Uterus (tissue), 4 donors: ENCODE results near the gene ERP27. TPM values are rescaled to one million over a fixed set of nuclear protein-coding genes. Genes with fewer than 3 reads are reported as not detected.
A peak's percentile ranks its signal among the peaks of the same experiment; 100 is the strongest.

Experiments used
- DNase-seq, 2 donors: peaks; one replicate each; pipeline ENCODE4 v3.0.0-alpha.2; 2019 to 2020
- H3K27ac ChIP-seq, 2 donors: fragments of 200-600 bp; sonication (generic); 1 replicate in 1 of 2; 2 replicates in 1 of 2; pipeline ENCODE4 v1.5.1; 2016 to 2018
- H3K27me3 ChIP-seq, 2 donors: fragments of 200-600 bp; sonication (generic); one replicate each; pipeline ENCODE4 v1.5.1; 2018 to 2019; ENCODE audit warnings: control low read depth in 1 of 2
- H3K36me3 ChIP-seq, 2 donors: fragments of 200-600 bp; sonication (generic); one replicate each; pipeline ENCODE4 v1.5.1; 2019; ENCODE audit warnings: control low read depth in 1 of 2
- H3K4me1 ChIP-seq, 2 donors: fragments of 200-600 bp; sonication (generic); one replicate each; pipeline ENCODE4 v1.5.1; 2018 to 2019; ENCODE audit warnings: control low read depth in 1 of 2
- H3K4me3 ChIP-seq, 2 donors: fragments of 200-600 bp; sonication (generic); 1 replicate in 1 of 2; 2 replicates in 1 of 2; pipeline ENCODE4 v1.5.1; 2018 to 2019; ENCODE audit warnings: mild to moderate bottlenecking in 1 of 2
- H3K9me3 ChIP-seq, 2 donors: fragments of 200-600 bp; sonication (generic); one replicate each; pipeline ENCODE4 v1.5.1; 2019; ENCODE audit warnings: control low read depth in 1 of 2
- POLR2A ChIP-seq, 2 donors: fragments of 450-650 bp; IDR thresholded peaks; one replicate each; pipeline ENCODE4 v1.6.1; 2016; ENCODE audit warnings: antibody characterized with exemption in 2 of 2, mild to moderate bottlenecking in 1 of 2, moderate library complexity in 1 of 2
- intact Hi-C: fragments of 100-400 bp; cut with DNase I; formaldehyde crosslinking; loops from one replicate; pipeline ENCODE4 v1.15.1; 2023; ENCODE audit warnings: low total_unique reads
- total RNA-seq, 4 donors: library from RNA; depleted of rRNA in 3 of 4; stranded (reverse); fragments of >200 nt in 3 of 4; gene quantifications; one replicate each; pipeline versions ENCODE4 v1.1.0 to v1.2.4, GENCODE V29; 2014 to 2023
- TF ChIP-seq, protein P1 (sequence below), 4 experiments: fragments of 200-600 bp in 2 of 4; fragments of 450-650 bp in 2 of 4; sonication (generic) in 2 of 4; IDR thresholded peaks; one replicate each; pipeline ENCODE4 v1.5.1; 2016 to 2019; ENCODE audit warnings: antibody characterized with exemption in 4 of 4, mild to moderate bottlenecking in 2 of 4, moderate library complexity in 1 of 4
- donor health status: DM: yes; HTN: yes; CAD: no.

ERP27 gene
- total RNA-seq, 4 donors from 2014 or later: 0.61 to 2.6 (median 1.5) TPM; not detected in 1

DNA sequence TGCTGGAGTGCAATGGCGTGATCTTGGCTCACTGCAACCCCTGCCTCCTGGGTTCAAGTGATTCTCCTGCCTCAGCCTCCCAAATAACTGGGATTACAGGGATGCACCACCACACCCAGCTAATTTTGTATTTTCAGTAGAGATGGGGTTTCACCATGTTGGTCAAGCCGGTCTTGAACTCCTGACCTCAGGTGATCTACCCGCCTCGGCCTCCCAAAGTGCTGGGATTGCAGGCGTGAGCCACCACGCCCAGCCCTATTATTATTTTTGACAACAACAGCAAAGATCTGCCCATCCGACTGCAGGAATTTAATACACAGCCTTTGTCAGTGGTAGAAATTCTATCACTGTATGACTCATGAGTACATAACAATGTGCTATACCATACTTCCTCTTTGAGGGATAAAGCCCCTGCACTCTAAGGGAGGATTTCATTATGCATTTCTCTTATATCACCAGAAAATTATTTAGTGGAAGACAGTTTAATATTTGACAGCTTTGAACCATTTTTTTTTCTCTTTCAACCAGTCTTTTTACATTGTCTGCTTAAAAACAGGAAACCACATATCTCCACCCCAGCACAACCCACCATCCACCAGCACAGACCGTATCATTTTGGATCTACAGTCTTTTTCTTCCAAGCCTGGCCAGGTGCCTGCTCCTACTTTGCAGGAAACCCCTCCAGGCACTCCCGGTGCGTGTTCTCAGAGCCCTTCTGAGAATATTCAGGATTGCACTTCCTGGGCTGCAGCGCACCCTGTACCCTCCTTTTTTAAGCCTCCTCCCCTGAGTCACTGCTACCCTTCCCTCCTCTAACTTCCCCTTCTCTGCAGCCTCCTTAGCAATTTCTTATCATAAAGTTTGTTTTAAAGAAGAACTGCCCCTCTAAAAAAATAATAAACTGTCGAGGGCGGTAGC, 22.5 kb upstream of the ERP27 start:
- Histone ChIP-seq H3K36me3 (no peaks in the 10 kb centered on the region), H3K4me1 (no peaks in the 10 kb centered on the region), H3K27ac (peak overlapping the region; percentile 77 to 82), H3K9me3 (no peaks in the 10 kb centered on the region), H3K27me3 (no peaks in the 10 kb centered on the region), H3K4me3 (peak overlapping the region; percentile 24 to 28)
- DNase-seq: no peak
- intact Hi-C loops: no loop called here
- no peak for TF ChIP-seq POLR2A (IDR thresholded peaks at IDR 0.05)
- TF ChIP-seq, protein P1, sequence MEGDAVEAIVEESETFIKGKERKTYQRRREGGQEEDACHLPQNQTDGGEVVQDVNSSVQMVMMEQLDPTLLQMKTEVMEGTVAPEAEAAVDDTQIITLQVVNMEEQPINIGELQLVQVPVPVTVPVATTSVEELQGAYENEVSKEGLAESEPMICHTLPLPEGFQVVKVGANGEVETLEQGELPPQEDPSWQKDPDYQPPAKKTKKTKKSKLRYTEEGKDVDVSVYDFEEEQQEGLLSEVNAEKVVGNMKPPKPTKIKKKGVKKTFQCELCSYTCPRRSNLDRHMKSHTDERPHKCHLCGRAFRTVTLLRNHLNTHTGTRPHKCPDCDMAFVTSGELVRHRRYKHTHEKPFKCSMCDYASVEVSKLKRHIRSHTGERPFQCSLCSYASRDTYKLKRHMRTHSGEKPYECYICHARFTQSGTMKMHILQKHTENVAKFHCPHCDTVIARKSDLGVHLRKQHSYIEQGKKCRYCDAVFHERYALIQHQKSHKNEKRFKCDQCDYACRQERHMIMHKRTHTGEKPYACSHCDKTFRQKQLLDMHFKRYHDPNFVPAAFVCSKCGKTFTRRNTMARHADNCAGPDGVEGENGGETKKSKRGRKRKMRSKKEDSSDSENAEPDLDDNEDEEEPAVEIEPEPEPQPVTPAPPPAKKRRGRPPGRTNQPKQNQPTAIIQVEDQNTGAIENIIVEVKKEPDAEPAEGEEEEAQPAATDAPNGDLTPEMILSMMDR (IDR thresholded peaks at IDR 0.05): no peak

DNA sequence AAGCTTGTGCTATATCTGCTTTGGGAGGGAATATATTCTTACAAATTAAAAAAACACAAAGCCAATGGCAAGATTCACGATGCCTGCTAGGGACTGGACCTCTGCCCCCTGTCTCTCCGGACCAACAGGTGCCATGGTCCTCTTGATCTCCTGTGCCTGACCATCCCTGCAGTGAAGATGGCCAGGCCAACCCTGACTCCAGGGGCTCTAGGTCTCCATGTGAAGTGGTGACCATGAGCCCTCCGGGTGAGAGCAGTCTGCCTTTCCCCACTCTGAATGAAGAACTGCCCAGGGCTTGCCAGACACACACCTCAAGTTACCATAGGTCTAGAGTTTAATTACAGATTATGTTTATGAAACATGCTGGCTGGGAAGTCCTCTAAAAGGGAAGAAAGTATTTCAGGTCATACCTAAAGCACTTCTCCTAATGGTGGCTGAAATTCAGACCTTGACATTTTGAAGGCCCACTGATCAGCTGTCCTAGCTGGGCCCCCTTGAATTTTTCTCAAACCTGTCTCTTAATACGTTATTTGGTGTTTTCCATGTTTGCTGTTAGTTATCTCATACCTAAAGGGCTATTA, 21.7 kb upstream of the ERP27 start:
- TF ChIP-seq, protein P1 (IDR thresholded peaks at IDR 0.05): no peak
- no peak for TF ChIP-seq POLR2A (IDR thresholded peaks at IDR 0.05)
- DNase-seq: no peak
- Histone ChIP-seq H3K4me3 (no peak overlapping the region), H3K27ac (peak overlapping the region; percentile 77 to 82), H3K4me1 (no peaks in the 10 kb centered on the region), H3K36me3 (no peaks in the 10 kb centered on the region), H3K9me3 (no peaks in the 10 kb centered on the region), H3K27me3 (no peaks in the 10 kb centered on the region)
- intact Hi-C loops: no loop called here

DNA sequence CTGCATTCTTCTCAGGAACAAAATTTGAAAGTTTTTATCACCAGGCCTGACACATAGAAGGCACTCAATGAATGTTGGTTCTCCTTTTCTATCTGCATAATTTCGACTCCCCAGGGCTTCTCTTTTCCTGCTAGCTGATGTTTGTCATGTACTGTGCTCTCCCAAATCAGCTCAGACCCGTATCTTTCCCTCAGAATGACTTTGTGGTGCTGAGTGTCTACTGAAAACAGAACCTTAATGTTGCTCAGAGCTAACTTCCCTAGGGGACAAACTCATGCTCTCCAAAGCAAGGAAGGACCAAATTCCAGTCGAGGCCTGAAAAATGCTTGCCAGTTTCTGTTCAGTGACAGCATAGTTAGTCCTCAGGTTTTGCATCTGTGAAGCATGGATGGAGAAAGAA, 21.1 kb upstream of the ERP27 start:
- intact Hi-C loops: no loop called here
- H3K4me1 ChIP-seq: no peaks in the 10 kb centered on the region
- H3K9me3 ChIP-seq: no peaks in the 10 kb centered on the region
- TF ChIP-seq, protein P1 (IDR thresholded peaks at IDR 0.05): no peak
- TF ChIP-seq POLR2A (IDR thresholded peaks at IDR 0.05): no peak
- H3K36me3 ChIP-seq: no peaks in the 10 kb centered on the region
- H3K4me3 ChIP-seq: no peak overlapping the region
- H3K27ac ChIP-seq: peak overlapping the region; percentile 77 to 82
- H3K27me3 ChIP-seq: no peaks in the 10 kb centered on the region
- no peak for DNase-seq

DNA sequence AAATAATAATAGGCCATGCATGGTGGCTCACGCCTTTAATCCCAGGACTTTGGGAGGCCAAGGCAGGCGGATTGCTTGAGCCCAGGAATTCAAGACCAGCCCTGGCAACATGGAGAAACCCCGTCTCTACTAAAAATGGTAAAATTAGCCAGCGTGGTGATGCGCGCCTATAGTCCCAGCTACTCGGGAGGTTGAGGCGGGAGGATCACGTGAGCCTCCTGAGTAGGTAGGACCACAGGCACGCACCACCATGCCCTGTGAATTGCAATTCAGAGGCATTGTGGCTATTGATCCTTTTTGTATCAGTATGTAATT, 20.7 kb upstream of the ERP27 start:
- DNase-seq: no peak
- no peaks in the 10 kb centered on the region for H3K9me3 ChIP-seq
- peak overlapping the region; percentile 77 to 82 for H3K27ac ChIP-seq
- intact Hi-C loops: no loop called here
- no peaks in the 10 kb centered on the region for H3K27me3 ChIP-seq
- H3K4me1 ChIP-seq: no peaks in the 10 kb centered on the region
- no peak overlapping the region for H3K4me3 ChIP-seq
- TF ChIP-seq, protein P1 (IDR thresholded peaks at IDR 0.05): no peak
- TF ChIP-seq POLR2A (IDR thresholded peaks at IDR 0.05): no peak
- H3K36me3 ChIP-seq: no peaks in the 10 kb centered on the region
